Bone marrow (tissue), 2 donors: ENCODE data around the gene CD48.
A peak's percentile ranks its signal among the peaks of the same experiment; 100 is the strongest.
"Not testable (repeated sequence)": the region's sequence is repeated elsewhere in the genome, so short reads cannot be mapped to it uniquely, and the experiment has no call there.

ENCODE experiments used
- DNase-seq, 2 donors: peaks; one replicate each; lab custom pipeline; 2025; lab: John Stamatoyannopoulos, UW

CD48 gene

GRCh38 chr1:160713161-160713560 is 1.5 kb upstream of the CD48 start:
- DNase-seq = no peak

GRCh38 chr1:160712525-160713080 is 981 bp upstream of the CD48 start:
- peak in 1 of 2 donors; percentile 49 for DNase-seq

- no peak for DNase-seq
These were observed 383 bp downstream of the CD48 start for GRCh38 chr1:160711276-160711601.

GRCh38 chr1:160710517-160711252 is 937 bp downstream of the CD48 start:
- no peak for DNase-seq

- DNase-seq = no peak
These were observed 1.9 kb downstream of the CD48 start for GRCh38 chr1:160709715-160710114.

GRCh38 chr1:160708801-160709200 is 2.8 kb downstream of the CD48 start:
- DNase-seq = no peak

- peak in 1 of 2 donors; percentile 82 for DNase-seq
These were observed 3.5 kb downstream of the CD48 start for GRCh38 chr1:160708118-160708517.

GRCh38 chr1:160707236-160708064 is 4.2 kb downstream of the CD48 start:
- DNase-seq = peak in 1 of 2 donors; percentile 66

GRCh38 chr1:160706526-160707235 is 4.9 kb downstream of the CD48 start:
- DNase-seq = peak in 1 of 2 donors; percentile 31

- DNase-seq = no peak
These were observed 5.9 kb downstream of the CD48 start for GRCh38 chr1:160705742-160706141.

- DNase-seq = peak in 1 of 2 donors; percentile 26
These were observed 6.4 kb downstream of the CD48 start for GRCh38 chr1:160705212-160705621.

- DNase-seq = peak; percentile 25 to 74
These were observed 7.4 kb downstream of the CD48 start for GRCh38 chr1:160704250-160704649.

- DNase-seq = no peak
These were observed 9.5 kb downstream of the CD48 start for GRCh38 chr1:160702100-160702499.

GRCh38 chr1:160692390-160692789 is 19.2 kb downstream of the CD48 start:
- not testable (repeated sequence) for DNase-seq

- DNase-seq = no peak
These were observed 26.4 kb downstream of the CD48 start for GRCh38 chr1:160685266-160685665.

- peak in 1 of 2 donors; percentile 25 for DNase-seq
These were observed 28.4 kb downstream of the CD48 start for GRCh38 chr1:160682983-160683865.

- no peak for DNase-seq
These were observed 29.8 kb downstream of the CD48 start for GRCh38 chr1:160681891-160682140.

- DNase-seq = peak; percentile 44 to 82
These were observed 30.3 kb downstream of the CD48 start for GRCh38 chr1:160681066-160681890.

GRCh38 chr1:160680399-160680798 is 31.2 kb downstream of the CD48 start:
- no peak for DNase-seq

GRCh38 chr1:160679893-160680292 is 31.7 kb downstream of the CD48 start:
- no peak for DNase-seq
